Hematopoietic multipotent progenitor cell treated with erythropoietin and hydrocortisone succinate and interleukin-3 and kit ligand, for 15 days (in vitro differentiated cells): ENCODE measurements around the gene C3AR1.
A peak's percentile ranks its signal among the peaks of the same experiment; 100 is the strongest.
"Not testable (repeated sequence)": the region's sequence is repeated elsewhere in the genome, so short reads cannot be mapped to it uniquely, and the experiment has no call there.

Experiments
- DNase-seq: peaks from one replicate; pipeline ENCODE4 v3.0.0-alpha.2; 2015; ENCODE audit warnings: low spot score

C3AR1 gene

GRCh38 chr12:8057306-8057705, 8.9 kb downstream of the C3AR1 start:
- no peak for DNase-seq

GRCh38 chr12:8054816-8055215, 11.3 kb downstream of the C3AR1 start:
- no peak for DNase-seq

- no peak for DNase-seq
Observed at GRCh38 chr12:8052679-8053078, 13.5 kb downstream of the C3AR1 start.

DNA sequence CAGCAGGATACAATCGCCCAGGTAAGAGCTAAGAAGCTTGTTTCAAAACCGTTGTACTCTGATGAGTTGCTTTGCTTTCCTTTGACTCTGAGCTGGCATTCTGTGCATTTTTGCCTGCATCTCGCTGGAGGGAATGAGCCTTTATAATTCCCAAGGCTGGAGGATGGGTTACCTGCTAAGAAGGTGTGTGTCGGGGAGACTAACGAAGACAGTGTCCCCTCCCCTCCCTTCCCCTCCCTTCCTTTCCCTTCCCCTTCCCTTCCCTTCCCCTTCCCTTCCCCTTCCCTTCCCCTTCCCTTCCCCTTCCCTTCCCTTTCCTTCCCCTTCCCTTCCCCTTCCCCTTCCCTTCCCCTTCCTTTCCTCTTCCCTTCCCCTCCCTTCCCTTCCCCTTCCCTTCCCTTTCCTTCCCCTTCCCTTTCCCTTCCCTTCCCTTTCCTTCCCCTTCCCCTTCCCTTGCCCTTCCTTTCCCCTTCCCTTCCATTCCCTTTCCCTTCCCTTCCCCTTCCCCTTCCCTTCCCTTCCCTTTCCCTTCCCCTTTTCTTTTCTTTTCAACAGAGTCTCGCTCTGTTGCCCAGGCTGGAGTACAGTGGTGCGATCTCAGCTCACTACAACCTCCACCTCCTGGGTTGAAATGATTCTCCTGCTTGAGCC, 15.4 kb downstream of the C3AR1 start:
- no peak for DNase-seq

- no peak for DNase-seq
Observed at GRCh38 chr12:8048906-8049305, 17.3 kb downstream of the C3AR1 start.

DNA sequence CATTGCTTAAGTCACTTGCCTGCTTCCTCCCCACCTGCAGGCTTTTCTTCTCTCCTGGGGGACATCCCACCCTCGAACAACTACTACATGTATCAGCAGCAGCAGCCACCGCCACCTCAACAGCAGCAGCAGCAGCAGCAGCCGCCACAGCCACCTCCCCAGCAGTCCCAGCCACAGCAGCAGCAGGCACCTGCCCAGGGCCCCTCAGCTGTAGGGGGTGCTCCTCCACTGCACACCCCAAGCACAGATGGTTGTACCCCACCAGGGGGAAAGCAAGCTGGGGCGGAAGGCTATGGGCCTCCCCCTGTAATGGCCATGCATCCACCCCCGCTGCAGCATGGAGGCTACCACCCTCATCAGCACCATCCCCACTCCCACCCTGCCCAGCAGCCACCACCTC, 18.3 kb downstream of the C3AR1 start:
- no peak for DNase-seq

DNA sequence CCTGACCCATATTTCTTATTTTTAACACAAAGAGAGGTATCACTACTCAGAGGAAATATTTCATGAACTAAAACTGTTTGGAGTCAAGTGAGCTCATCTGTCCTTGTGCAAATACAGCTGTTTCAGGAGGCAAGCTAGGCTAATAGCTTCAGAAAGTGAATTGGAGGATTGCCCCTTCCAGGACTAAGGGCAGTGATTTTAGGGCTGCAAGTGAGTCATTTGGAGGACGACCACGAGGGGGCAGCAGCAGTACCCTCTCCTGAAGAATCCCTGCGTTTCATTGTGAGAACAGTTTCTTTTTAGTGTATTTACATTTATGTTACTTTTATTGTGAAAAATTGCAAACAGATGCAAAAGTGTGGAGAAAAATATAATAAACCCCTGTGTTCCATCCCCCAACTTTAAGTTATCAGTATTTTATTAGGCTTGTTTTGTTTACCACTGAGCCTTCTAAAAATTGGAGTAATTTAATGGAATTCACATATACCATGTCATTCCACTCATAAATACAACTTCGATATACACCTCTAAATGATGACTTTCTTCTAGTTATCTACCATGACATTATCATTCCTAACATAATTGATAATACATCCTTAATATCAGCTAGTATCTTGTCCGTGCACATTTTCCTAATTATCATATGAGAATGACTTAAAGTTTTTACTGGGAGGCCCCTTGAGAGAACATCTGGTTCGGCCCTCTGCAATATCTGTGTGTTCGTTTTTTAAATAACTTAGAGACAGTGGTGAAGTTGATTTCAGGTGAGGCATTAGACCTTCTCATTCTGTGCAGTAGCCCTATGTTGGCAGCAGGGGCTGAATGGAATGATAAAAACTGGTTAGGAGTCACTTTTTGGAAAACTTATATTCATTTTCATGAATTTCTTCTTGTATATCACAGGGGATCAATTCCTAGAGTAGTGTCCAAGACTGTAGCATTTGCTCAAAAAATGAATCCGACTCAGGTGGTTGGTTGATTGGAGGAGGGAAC, 19.9 kb downstream of the C3AR1 start:
- peak; percentile 76 for DNase-seq

DNA sequence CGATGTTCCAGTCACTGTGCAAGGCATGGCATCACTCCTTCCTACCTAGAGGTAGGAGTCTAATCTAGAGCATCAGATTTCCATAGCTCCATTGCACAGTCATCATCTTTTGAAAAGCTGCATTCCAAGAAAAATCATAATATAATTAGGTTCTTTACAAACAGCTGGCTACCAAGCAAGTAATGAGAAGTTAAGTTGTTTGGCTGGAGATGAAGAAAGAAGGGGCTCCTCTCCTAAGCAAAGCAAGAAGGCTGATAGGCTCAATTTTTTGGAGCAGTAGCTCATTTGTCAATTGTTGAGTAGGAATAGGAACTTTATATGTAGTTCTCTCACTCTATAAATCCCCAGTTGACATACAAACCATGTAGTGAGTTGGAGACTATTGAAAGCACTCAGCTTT, 25.4 kb downstream of the C3AR1 start:
- DNase-seq: no peak

DNA sequence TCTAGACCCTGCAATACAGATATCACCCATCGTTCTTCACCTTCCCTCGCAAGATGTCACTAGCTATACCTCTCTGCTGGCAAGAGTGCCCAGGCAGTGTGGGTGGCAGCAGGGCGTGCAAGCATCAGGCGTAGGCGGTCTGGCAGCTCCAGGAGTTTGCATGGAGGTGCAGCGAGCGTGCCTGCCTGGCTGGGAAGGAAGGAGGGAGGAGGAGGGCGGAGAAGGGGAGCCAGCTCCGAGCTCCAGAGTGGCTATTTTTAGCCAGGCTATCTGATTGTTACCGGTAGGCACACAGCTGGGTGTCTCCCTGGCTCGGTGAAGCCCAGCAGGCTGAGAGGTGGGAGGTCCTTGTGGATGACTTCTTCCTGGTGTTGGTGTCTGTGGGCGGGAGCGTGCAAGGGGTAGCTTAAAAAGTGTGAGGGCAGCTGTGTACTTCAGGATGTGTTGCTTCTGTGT, 27.5 kb downstream of the C3AR1 start:
- DNase-seq: peak; percentile 32

DNA sequence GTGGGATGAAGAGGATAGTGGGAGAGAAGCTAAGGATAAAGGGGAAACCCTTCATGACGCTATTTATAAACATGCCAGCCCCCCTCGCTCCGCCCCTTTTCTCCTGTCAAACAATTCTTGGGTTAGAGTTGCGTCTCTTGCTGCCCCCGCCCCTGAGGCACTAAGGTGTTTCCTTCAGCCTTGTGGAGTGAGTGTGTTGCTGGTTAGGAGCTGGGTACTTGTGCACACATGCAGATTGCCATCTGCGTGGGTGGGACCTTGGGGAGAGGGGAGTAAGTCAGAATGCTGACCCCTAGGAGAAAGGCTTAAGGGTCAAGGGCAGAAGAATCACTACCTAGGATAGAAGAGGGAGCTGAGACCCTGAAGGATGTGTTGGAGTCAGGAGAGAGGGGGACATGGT, 28.2 kb downstream of the C3AR1 start:
- DNase-seq: no peak

GRCh38 chr12:8037046-8037663, 29.0 kb downstream of the C3AR1 start:
- no peak for DNase-seq

DNA sequence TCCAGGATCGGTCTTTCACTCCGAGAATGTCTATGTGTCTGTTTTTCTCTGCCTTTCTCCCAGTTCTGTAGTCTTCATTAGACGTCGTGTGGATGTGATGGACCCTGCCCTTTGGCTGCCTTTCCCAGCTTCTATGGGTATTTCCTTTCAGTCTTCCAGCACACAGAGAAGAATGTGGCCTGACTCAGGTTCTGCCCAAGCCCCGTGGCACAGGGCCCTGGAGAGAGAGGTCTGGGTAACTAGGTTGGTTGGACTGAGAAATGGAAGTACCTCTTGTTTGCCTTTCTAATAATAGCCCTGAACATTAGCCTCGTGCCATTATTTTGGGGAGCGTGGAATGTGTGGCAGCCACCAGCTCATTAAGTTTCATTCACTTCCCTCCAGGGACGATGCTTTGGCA, 29.8 kb downstream of the C3AR1 start:
- no peak for DNase-seq

DNA sequence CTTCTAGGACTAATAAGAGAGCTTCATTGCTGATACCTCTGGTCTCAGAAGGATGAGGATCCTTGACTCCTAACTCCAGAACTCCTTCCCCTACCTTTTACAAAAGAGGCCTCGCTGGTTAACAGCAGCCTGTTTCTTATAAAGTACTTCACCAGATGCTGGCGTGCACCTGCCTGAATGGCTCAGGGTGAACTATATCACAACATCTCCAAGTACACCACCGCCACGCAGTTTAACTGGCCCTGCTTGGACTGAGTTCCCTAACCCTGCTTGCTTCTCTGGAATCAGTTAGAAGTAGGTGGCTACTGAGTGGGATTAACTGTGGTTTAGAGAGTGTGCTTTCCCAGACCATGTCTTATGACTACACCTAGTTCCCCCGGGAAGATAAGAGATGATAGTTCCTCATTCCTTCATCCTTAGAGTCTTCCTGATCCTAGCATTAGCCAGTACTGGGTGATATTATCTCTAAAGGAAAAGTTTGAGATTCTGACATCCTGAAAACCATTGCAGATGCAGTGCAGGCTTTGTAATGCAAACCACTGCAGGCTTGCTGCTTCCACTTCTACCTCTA, 30.6 kb downstream of the C3AR1 start:
- DNase-seq: no peak

- DNase-seq: peak; percentile 59
Observed at GRCh38 chr12:8034802-8035201, 31.4 kb downstream of the C3AR1 start.

DNA sequence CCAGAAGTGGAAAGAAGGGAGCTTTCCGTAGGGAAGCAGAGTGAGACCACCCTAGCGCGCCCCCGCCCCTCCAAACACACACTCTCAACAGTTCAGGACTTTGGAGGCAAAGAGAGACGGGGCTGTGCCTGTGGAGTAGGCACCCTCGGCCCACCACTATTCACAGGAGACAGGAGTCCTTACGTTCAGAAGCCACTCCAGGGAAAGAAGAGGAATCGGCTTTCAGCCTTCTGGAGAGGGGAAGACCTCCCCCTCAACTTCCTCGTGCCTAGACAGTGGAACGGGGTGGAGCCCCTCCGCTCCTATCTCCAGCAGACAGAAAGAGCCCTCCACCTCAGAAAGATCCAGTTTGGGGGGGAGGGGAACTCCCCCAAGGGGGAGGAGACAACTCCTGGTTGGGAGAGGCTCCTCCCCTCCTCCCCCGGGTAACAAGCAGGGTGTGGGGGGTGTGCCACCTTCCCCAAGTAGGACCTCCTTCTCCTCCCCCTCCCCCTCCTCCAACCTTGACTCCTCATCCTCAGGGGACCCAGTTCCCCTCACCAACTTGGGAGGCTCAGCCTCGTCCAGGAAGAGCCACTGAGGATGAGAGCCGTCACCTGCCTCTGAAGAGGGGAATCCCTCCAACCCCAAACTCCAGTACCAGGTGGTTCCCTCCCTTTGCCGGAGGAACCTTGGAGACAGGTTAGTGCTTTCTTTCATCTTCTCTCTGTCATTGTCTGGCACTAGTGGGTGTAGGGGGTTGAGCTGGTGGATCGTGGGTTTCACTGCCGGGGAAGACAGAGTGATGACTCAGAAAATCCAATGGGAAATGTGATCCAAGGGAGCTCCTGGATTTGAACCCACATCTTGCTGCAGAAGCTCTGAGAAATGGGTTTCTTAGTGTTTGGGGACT, 32.8 kb downstream of the C3AR1 start:
- peak; percentile 73 for DNase-seq

GRCh38 chr12:8032242-8033152, 33.7 kb downstream of the C3AR1 start, which contains the start of gene FOXJ2:
FOXJ2 (plus strand) TSS chr12:8032716; CDS start chr12:8039833, 7,117 bp downstream.
- peak; percentile 80 for DNase-seq

DNA sequence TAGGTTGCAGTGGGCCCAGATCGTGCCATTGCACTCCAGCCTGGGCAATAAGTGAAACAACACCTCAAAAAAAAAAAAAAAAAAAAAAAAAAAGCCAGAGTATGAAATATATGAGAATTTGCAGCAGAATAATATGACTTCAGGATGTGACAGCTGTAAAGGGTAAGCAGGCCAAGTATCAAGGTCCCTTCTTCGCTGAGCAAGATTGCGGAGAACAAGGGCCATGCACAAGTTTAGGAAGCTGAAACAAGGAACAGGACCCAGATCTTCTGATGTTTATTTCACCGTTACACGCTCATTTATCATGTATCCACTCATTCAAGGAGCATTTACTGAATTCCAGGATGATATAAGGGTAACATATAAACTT, 34.3 kb downstream of the C3AR1 start:
- no peak for DNase-seq

- not testable (repeated sequence) for DNase-seq
Observed at GRCh38 chr12:8031017-8031416, 35.1 kb downstream of the C3AR1 start.

DNA sequence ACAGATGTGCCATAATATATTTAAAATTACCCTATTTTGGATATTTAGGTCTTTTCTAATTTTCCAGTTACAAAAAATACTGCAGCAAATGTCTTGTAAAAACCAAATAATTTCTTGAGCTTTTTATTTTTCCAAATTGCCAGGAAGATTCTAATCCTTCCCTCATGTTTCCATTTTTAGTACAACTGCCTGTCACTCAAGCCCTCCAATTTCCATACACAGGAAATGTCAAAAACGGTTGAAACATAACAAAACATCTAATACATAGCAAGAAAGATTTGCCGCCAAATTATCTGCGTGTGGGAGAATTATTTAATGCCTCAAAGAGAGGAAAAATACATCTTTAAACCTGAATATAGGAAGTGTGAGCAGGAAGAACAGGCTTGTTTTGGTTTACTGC, 36.0 kb downstream of the C3AR1 start:
- no peak for DNase-seq

GRCh38 chr12:8028267-8028666, 37.9 kb downstream of the C3AR1 start:
- DNase-seq: no peak
